H9 (cell line): ENCODE measurements around the gene IFT81. TPM values are rescaled to one million over a fixed set of nuclear protein-coding genes. Genes with fewer than 3 reads are reported as not detected.

Experiments used
- DNase-seq: peaks from one replicate; pipeline ENCODE4 v3.0.0-alpha.2; 2017
- H2AFZ ChIP-seq: one replicate; pipeline ENCODE4 v1.6.1; 2013; ENCODE audit warnings: mild to moderate bottlenecking, low read length, control low read depth, moderate library complexity
- H2AK5ac ChIP-seq: 2 replicates; pipeline ENCODE4 v1.6.1; 2013; ENCODE audit warnings: low read length, control low read depth, mixed read lengths; ENCODE audit not compliant: insufficient read length
- H2BK120ac ChIP-seq: one replicate; pipeline ENCODE4 v1.6.1; 2013; ENCODE audit warnings: low read depth, mild to moderate bottlenecking, low read length, control low read depth, inconsistent platforms; ENCODE audit not compliant: poor library complexity, severe bottlenecking
- H2BK12ac ChIP-seq: 2 replicates; pipeline ENCODE4 v1.6.1; 2013; ENCODE audit warnings: low read length, control low read depth, mixed read lengths, low read depth; ENCODE audit not compliant: insufficient read length
- H2BK15ac ChIP-seq: 2 replicates; pipeline ENCODE4 v1.6.1; 2013; ENCODE audit warnings: low read depth, low read length, control low read depth
- H2BK20ac ChIP-seq: one replicate; pipeline ENCODE4 v1.6.1; 2013; ENCODE audit warnings: low read depth, mild to moderate bottlenecking, low read length, control low read depth, inconsistent platforms; ENCODE audit not compliant: poor library complexity, severe bottlenecking
- H2BK5ac ChIP-seq: 2 replicates; pipeline ENCODE4 v1.6.1; 2013; ENCODE audit warnings: low read length, control low read depth, mixed read lengths; ENCODE audit not compliant: insufficient read length
- H3K14ac ChIP-seq: 2 replicates; pipeline ENCODE4 v1.6.1; 2013; ENCODE audit warnings: low read length, control low read depth; ENCODE audit not compliant: insufficient read depth
- H3K18ac ChIP-seq: 2 replicates; pipeline ENCODE4 v1.6.1; 2013; ENCODE audit warnings: low read depth, mild to moderate bottlenecking, mixed read lengths, low read length, control low read depth; ENCODE audit not compliant: insufficient read length
- H3K23ac ChIP-seq: 2 replicates; pipeline ENCODE4 v1.6.1; 2013; ENCODE audit warnings: low read length, control low read depth, mixed read lengths, low read depth; ENCODE audit not compliant: insufficient read length
- H3K23me2 ChIP-seq: 2 replicates; pipeline ENCODE4 v1.6.1; 2013; ENCODE audit warnings: low read depth, mild to moderate bottlenecking, mixed read lengths, low read length, control low read depth; ENCODE audit not compliant: insufficient read length, poor library complexity, severe bottlenecking
- H3K27ac ChIP-seq: 2 replicates; pipeline ENCODE4 v1.5.1; 2013; ENCODE audit warnings: low read length, control low read depth, mixed read lengths, low read depth; ENCODE audit not compliant: insufficient read length
- H3K27me3 ChIP-seq: 2 replicates; pipeline ENCODE4 v1.6.1; 2013; ENCODE audit warnings: low read length, control low read depth, inconsistent platforms; ENCODE audit not compliant: insufficient read depth
- H3K4ac ChIP-seq: 2 replicates; pipeline ENCODE4 v1.6.1; 2013; ENCODE audit warnings: low read depth, mild to moderate bottlenecking, control low read depth, inconsistent platforms, low read length, moderate library complexity
- H3K4me1 ChIP-seq: 2 replicates; pipeline ENCODE4 v1.6.1; 2013; ENCODE audit warnings: low read length, control low read depth, inconsistent platforms; ENCODE audit not compliant: insufficient read depth
- H3K4me2 ChIP-seq: 2 replicates; pipeline ENCODE4 v1.6.1; 2013; ENCODE audit warnings: low read length, control low read depth, mixed read lengths; ENCODE audit not compliant: insufficient read length, insufficient read depth
- H3K56ac ChIP-seq: 2 replicates; pipeline ENCODE4 v1.6.1; 2013; ENCODE audit warnings: low read depth, mild to moderate bottlenecking, mixed read lengths, low read length, control low read depth; ENCODE audit not compliant: insufficient read length
- H3K79me1 ChIP-seq: 2 replicates; pipeline ENCODE4 v1.6.1; 2013; ENCODE audit warnings: low read depth, mild to moderate bottlenecking, moderate library complexity, low read length, control low read depth, inconsistent platforms; ENCODE audit not compliant: insufficient read depth, poor library complexity, severe bottlenecking
- H3K79me2 ChIP-seq: 2 replicates; pipeline ENCODE4 v1.6.1; 2013; ENCODE audit warnings: low read length, control low read depth, inconsistent platforms; ENCODE audit not compliant: insufficient read depth
- H3K9ac ChIP-seq: 2 replicates; pipeline ENCODE4 v1.6.1; 2013; ENCODE audit warnings: low read length, control low read depth, mixed read lengths; ENCODE audit not compliant: insufficient read length; ENCODE audit errors: extremely low read depth
- H3K9me3 ChIP-seq: one replicate; pipeline ENCODE4 v1.6.1; 2013; ENCODE audit warnings: low read depth, low read length, inconsistent platforms; ENCODE audit not compliant: control insufficient read depth
- H3T11ph ChIP-seq: one replicate; pipeline ENCODE4 v1.6.1; 2013; ENCODE audit warnings: mild to moderate bottlenecking, low read length, control low read depth, inconsistent platforms
- H4K20me1 ChIP-seq: one replicate; pipeline ENCODE4 v1.6.1; 2013; ENCODE audit not compliant: control insufficient read depth, insufficient read length, insufficient read depth
- H4K5ac ChIP-seq: 2 replicates; pipeline ENCODE4 v1.6.1; 2013; ENCODE audit warnings: low read depth, mild to moderate bottlenecking, mixed read lengths, low read length, control low read depth; ENCODE audit not compliant: insufficient read length
- H4K8ac ChIP-seq: replicated peaks from 2 replicates; pipeline ENCODE4 v1.6.1; 2013; ENCODE audit warnings: low read length, control low read depth, mixed read lengths, low read depth; ENCODE audit not compliant: insufficient read length
- H4K91ac ChIP-seq: 2 replicates; pipeline ENCODE4 v1.6.1; 2013; ENCODE audit warnings: low read depth, mild to moderate bottlenecking, moderate library complexity, mixed read lengths, low read length, control low read depth; ENCODE audit not compliant: insufficient read length
- H3K27ac Mint-ChIP-seq, 3 experiments: 2 replicates in 2 of 3; 3 replicates in 1 of 3; pipeline ENCODE4 v1.8.0; 2020 to 2021; ENCODE audit warnings: mixed read lengths in 3 of 3, mild to moderate bottlenecking in 1 of 3, moderate library complexity in 1 of 3
- H3K27me3 Mint-ChIP-seq: 2 replicates; pipeline ENCODE4 v1.8.0; 2021; ENCODE audit warnings: low read depth, mild to moderate bottlenecking, moderate library complexity, mixed read lengths
- H3K36me3 Mint-ChIP-seq, 3 experiments: 2 replicates in 2 of 3; 3 replicates in 1 of 3; pipeline ENCODE4 v1.8.0; 2020 to 2021; ENCODE audit warnings: low read depth in 3 of 3, mixed read lengths in 3 of 3; ENCODE audit not compliant: insufficient read depth in 1 of 3
- H3K4me1 Mint-ChIP-seq, 2 experiments: 2 replicates each; pipeline ENCODE4 v1.8.0; 2020; ENCODE audit warnings: mixed read lengths in 2 of 2
- H3K4me3 Mint-ChIP-seq, 2 experiments: 2 replicates in 1 of 2; 3 replicates in 1 of 2; pipeline ENCODE4 v1.8.0; 2020 to 2021; ENCODE audit warnings: mild to moderate bottlenecking in 2 of 2, mixed read lengths in 2 of 2, moderate library complexity in 1 of 2
- H3K9me3 Mint-ChIP-seq, 2 experiments: 2 replicates in 1 of 2; 3 replicates in 1 of 2; pipeline ENCODE4 v1.8.0; 2020; ENCODE audit warnings: mild to moderate bottlenecking in 2 of 2, mixed read lengths in 2 of 2, moderate library complexity in 1 of 2
- CTCF ChIP-seq: fragments of 200-600 bp; sonication (generic); conservative IDR thresholded peaks from 3 replicates; pipeline ENCODE4 v1.8.0; 2021; ENCODE audit warnings: antibody characterized with exemption, mild to moderate bottlenecking
- WGBS: extraction: QIAGEN DNeasy Blood & Tissue Kit; methylation state at CpG from one replicate; pipeline ENCODE4 v1.1.7; 2013; ENCODE audit warnings: missing lambda C conversion rate, low lambda C conversion rate, mixed read lengths; ENCODE audit not compliant: insufficient read length; ENCODE audit errors: extremely low coverage; 5-methylcytosine and 5-hydroxymethylcytosine counted together
- total RNA-seq: library from RNA; stranded (reverse); gene quantifications from 2 replicates; pipeline ENCODE4 v1.2.1, GENCODE V29; 2021

The IFT81 gene
- total RNA-seq, 1 experiment from 2014 or later = 9.3 TPM

- H3K18ac ChIP-seq = no peak overlapping the region
- H3K4me1 ChIP-seq = no peaks in the 10 kb centered on the region
- H3K79me1 ChIP-seq = no peaks in the 10 kb centered on the region
- no peaks in the 10 kb centered on the region for H3K9me3 ChIP-seq
- no peak overlapping the region for H3K27ac ChIP-seq
- no peak overlapping the region for H2BK12ac ChIP-seq
- Mint-ChIP-seq H3K36me3 (no peaks in the 10 kb centered on the region; a peak in 1 of 7 replicates), H3K27ac (no peak overlapping the region), H3K27me3 (peaks cover 2% of the 10 kb centered on the region), H3K4me3 (no peak overlapping the region; a peak in 1 of 5 replicates), H3K9me3 (no peaks in the 10 kb centered on the region; a peak in 2 of 5 replicates), H3K4me1 (peaks cover 0 to 3% of the 10 kb centered on the region in 2 experiments; a peak in 3 of 4 replicates)
- no peak overlapping the region for H3K56ac ChIP-seq
- H3K4ac ChIP-seq = no peak overlapping the region
- H2BK20ac ChIP-seq = no peak overlapping the region
- no peak overlapping the region for H2AFZ ChIP-seq
- no peak overlapping the region for H4K5ac ChIP-seq
- H3K9ac ChIP-seq = no peak overlapping the region
- no peak overlapping the region for H3K23ac ChIP-seq
- H3K27me3 ChIP-seq = no peaks in the 10 kb centered on the region
- no peak overlapping the region for H4K91ac ChIP-seq
- H3K4me2 ChIP-seq = no peak overlapping the region
- H2BK5ac ChIP-seq = no peak overlapping the region
- H4K20me1 ChIP-seq = no peaks in the 10 kb centered on the region
- no peaks in the 10 kb centered on the region for H3K23me2 ChIP-seq
- H2BK15ac ChIP-seq = no peak overlapping the region
- H2AK5ac ChIP-seq = no peak overlapping the region
- no peak for DNase-seq
- H3K14ac ChIP-seq = no peak overlapping the region
- no peaks in the 10 kb centered on the region for H3K79me2 ChIP-seq
- no peak for TF ChIP-seq CTCF
- no peak overlapping the region for H2BK120ac ChIP-seq
- no CpG with 5 or more reads among the region's 7 CpGs for WGBS
- H4K8ac ChIP-seq = no peak overlapping the region
- H3T11ph ChIP-seq = no peak overlapping the region
Measured at GRCh38 chr12:110116623-110117022, 7.5 kb upstream of the IFT81 start.
